Measurements from ENCODE around the gene ATOX1. TPM values are rescaled to one million over a fixed set of nuclear protein-coding genes. Genes with fewer than 3 reads are reported as not detected.

Gene ATOX1
- total RNA-seq, 4 donors from 2014 or later: 56.0 to 109 (median 74.5) TPM

GRCh38 chr5:151757233-151758140 is 944 bp downstream of the ATOX1 start:
- DNase-seq: no peak
- TF ChIP-seq POLR2A (IDR thresholded peaks at IDR 0.05) (no peak), CTCF (IDR thresholded peaks at IDR 0.05) (no peak)
- WGBS, 2 donors: 14 to 21% methylated on average over 5 to 9 of the region's 9 CpGs
- no peaks in the 10 kb centered on the region for H3K27me3 ChIP-seq
- no peaks in the 10 kb centered on the region for H3K9me3 ChIP-seq
- peaks cover 10 to 34% (median 16%) of the 10 kb centered on the region in 3 donors for H3K4me1 ChIP-seq
- intact Hi-C loops (cut with DNase I): no loop called here
- peaks cover 0 to 12% (median 0%) of the 10 kb centered on the region in 3 donors for H3K36me3 ChIP-seq
- H3K4me3 ChIP-seq: peak overlapping the region; percentile 66 to 83 (median 77)
- peak overlapping the region; percentile 80 to 91 (median 88) for H3K27ac ChIP-seq

DNA sequence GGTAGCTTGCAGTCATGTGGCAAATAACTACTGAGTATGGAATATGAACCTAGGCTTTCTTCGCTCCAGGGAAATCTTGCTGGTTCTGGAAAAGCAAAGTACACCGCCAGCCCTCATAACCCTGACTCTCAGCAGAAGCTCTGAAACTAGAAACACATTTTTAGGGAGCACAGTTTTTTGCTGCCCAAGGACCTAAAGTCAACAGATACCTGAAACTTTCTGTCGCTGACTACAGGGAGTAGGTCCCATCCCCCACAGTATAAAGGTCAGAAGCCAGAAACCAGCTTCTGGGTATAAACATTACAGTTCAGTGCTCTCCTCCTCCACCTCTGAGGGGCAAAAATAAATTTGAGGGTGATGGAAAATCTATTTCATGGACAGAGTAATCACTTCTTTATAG is 3.0 kb downstream of the ATOX1 start:
- Histone ChIP-seq H3K4me1 (peaks cover 10 to 43% (median 16%) of the 10 kb centered on the region in 3 donors), H3K4me3 (no peak overlapping the region), H3K27me3 (no peaks in the 10 kb centered on the region), H3K9me3 (no peaks in the 10 kb centered on the region), H3K36me3 (peaks cover 0 to 23% (median 0%) of the 10 kb centered on the region in 3 donors), H3K27ac (no peak overlapping the region)
- TF ChIP-seq CTCF (IDR thresholded peaks at IDR 0.05): no peak
- TF ChIP-seq POLR2A (IDR thresholded peaks at IDR 0.05): no peak
- 67 to 97% methylated on average over 3 of the region's 3 CpGs for WGBS, 2 donors
- DNase-seq: no peak
- intact Hi-C loops (cut with DNase I): no loop called here

DNA sequence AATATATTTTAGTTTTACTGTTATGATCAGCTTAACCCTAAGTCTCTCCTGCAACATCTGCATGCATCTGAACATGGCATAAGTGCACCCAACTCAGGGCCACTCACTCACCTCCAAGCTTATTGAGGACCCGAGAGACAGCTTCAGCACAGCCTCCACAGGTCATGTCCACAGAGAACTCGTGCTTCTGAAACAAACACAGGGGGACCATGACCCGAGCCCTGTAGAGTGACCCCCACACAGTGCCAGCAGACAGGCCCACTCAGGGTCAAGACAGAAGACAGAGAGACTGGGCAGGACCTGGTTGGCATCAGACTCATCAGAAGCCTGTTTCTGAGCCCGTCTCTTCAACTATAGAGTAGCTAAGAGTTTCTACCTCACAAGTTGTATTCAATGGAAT is 6.8 kb downstream of the ATOX1 start:
- TF ChIP-seq POLR2A (IDR thresholded peaks at IDR 0.05) (no peak), CTCF (IDR thresholded peaks at IDR 0.05) (no peak)
- Histone ChIP-seq H3K27me3 (no peaks in the 10 kb centered on the region), H3K4me1 (peaks cover 0 to 41% (median 2%) of the 10 kb centered on the region in 3 donors), H3K4me3 (no peak overlapping the region), H3K9me3 (no peaks in the 10 kb centered on the region), H3K36me3 (peaks cover 0 to 34% (median 0%) of the 10 kb centered on the region in 3 donors), H3K27ac (no peak overlapping the region)
- WGBS, 2 donors: 89 to 91% methylated on average over 1 to 4 of the region's 4 CpGs
- intact Hi-C loops (cut with DNase I): no loop called here
- no peak for DNase-seq

- WGBS, 2 donors: 60 to 67% methylated on average over 3 to 4 of the region's 4 CpGs
- no peak for DNase-seq
- intact Hi-C loops (cut with DNase I): no loop called here
Observed at GRCh38 chr5:151751091-151751490, 7.3 kb downstream of the ATOX1 start.

More at GRCh38 chr5:151751091-151751490, 7.3 kb downstream of the ATOX1 start:
- TF ChIP-seq POLR2A (IDR thresholded peaks at IDR 0.05): no peak
- no peak for TF ChIP-seq CTCF (IDR thresholded peaks at IDR 0.05)
- no peak overlapping the region for H3K27ac ChIP-seq
- H3K27me3 ChIP-seq: no peaks in the 10 kb centered on the region
- peaks cover 0 to 38% (median 0%) of the 10 kb centered on the region in 3 donors for H3K36me3 ChIP-seq
- H3K4me3 ChIP-seq: no peak overlapping the region
- H3K4me1 ChIP-seq: peaks cover 0 to 41% (median 7%) of the 10 kb centered on the region in 3 donors
- no peaks in the 10 kb centered on the region for H3K9me3 ChIP-seq

Data from esophagus squamous epithelium (tissue), 5 donors.